ENCODE measurements around the gene OPHN1. TPM values are rescaled to one million over a fixed set of nuclear protein-coding genes. Genes with fewer than 3 reads are reported as not detected.

Gene OPHN1
- total RNA-seq, 1 donor from 2014 or later: 3.7 TPM

DNA sequence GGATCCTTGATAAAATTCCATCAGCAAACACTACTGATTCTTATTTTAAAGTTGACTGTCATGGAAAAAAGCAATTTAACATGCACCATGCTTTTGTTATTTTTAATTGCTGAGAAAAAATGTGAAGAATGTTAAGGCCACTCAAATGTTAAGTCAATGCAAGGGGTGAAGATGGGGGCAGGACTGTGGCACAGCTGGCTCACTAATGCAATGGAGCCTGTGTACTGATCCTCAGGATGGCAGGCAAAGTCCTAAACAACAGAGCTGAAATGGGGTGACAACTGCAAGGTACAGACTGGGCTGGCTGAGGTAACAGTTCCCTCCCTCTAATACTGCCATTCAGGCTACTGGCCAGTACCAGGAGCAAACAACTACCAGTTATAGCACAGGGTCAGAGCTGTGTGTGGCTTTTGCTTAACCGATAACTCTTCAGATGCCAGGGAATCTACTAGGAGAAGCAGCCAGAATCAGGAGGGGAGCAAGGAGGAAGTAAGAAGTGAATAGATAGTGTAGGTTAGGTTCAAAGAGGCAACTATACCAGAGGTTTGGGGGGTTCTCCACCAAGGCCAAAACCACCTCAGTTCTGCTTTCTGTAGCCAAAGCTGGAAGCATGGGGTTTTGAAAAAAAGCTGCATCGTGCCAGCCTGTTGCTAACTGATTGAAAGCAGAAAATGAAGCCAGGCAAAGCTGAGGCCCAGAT is 372.6 kb downstream of the OPHN1 start:
- no peak overlapping the region for H3K4me2 ChIP-seq (ENCODE audit: low read length)
- no peaks in the 10 kb centered on the region for H3K27me3 Mint-ChIP-seq (ENCODE audit: low read depth, unreplicated experiment)
- FAIRE-seq: peak; percentile 84

DNA sequence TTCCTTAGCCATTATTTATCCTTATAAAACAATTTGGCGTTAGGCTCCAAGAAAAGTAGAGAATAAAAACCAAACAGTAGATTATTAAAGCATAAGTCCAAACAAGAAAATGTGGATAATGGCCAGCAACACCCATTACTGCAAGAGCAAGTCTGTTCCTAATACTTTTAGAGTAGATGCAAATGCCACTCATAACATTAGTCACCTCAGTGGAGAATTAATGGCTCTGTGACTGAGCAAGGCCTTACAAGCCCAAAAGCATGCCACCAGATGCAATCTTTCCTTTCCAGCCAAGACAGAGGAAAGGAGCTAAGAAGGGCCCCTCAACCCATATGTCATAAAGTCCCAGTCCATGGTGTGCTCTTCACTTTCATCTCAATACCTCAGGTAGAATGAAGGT is 373.8 kb downstream of the OPHN1 start:
- Histone ChIP-seq H3K4me1 (ENCODE audit: insufficient read depth, low read length) (no peaks in the 10 kb centered on the region), H3K4me3 (ENCODE audit: insufficient read depth, low read depth, low read length) (no peak overlapping the region), H3K4me2 (ENCODE audit: low read length) (no peak overlapping the region), H3K9ac (ENCODE audit: low read length) (no peak overlapping the region), H4K20me1 (ENCODE audit: insufficient read depth, low read length) (no peaks in the 10 kb centered on the region), H3K27ac (ENCODE audit: low read depth, low read length) (no peak overlapping the region), H3K79me2 (ENCODE audit: insufficient read depth, low read length) (no peaks in the 10 kb centered on the region), H3K36me3 (ENCODE audit: insufficient read depth, low read length) (no peaks in the 10 kb centered on the region), H3K27me3 (ENCODE audit: insufficient read depth, low read length) (no peaks in the 10 kb centered on the region), H2AFZ (ENCODE audit: low read depth, low read length) (no peak overlapping the region), H3K9me3 (ENCODE audit: insufficient read depth, low read depth, low read length) (no peaks in the 10 kb centered on the region)
- H3K27ac Mint-ChIP-seq (ENCODE audit: unreplicated experiment): no peak overlapping the region
- TF ChIP-seq EZH2 (IDR thresholded peaks at IDR 0.05; ENCODE audit: insufficient read depth, low read length): no peak
- TF ChIP-seq, protein P1, sequence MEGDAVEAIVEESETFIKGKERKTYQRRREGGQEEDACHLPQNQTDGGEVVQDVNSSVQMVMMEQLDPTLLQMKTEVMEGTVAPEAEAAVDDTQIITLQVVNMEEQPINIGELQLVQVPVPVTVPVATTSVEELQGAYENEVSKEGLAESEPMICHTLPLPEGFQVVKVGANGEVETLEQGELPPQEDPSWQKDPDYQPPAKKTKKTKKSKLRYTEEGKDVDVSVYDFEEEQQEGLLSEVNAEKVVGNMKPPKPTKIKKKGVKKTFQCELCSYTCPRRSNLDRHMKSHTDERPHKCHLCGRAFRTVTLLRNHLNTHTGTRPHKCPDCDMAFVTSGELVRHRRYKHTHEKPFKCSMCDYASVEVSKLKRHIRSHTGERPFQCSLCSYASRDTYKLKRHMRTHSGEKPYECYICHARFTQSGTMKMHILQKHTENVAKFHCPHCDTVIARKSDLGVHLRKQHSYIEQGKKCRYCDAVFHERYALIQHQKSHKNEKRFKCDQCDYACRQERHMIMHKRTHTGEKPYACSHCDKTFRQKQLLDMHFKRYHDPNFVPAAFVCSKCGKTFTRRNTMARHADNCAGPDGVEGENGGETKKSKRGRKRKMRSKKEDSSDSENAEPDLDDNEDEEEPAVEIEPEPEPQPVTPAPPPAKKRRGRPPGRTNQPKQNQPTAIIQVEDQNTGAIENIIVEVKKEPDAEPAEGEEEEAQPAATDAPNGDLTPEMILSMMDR (IDR thresholded peaks at IDR 0.05; ENCODE audit: insufficient read depth, low read depth, low read length): no peak
- H3K27me3 Mint-ChIP-seq (ENCODE audit: low read depth, unreplicated experiment): no peaks in the 10 kb centered on the region
- H3K36me3 Mint-ChIP-seq (ENCODE audit: low read depth, unreplicated experiment): no peaks in the 10 kb centered on the region
- H3K4me1 Mint-ChIP-seq (ENCODE audit: low read depth, unreplicated experiment): peaks cover 2% of the 10 kb centered on the region
- DNase-seq (ENCODE audit: low read depth) (no peak), FAIRE-seq (no peak)
- H3K9me3 Mint-ChIP-seq (ENCODE audit: unreplicated experiment): no peaks in the 10 kb centered on the region
- no peak overlapping the region for H3K4me3 Mint-ChIP-seq (ENCODE audit: unreplicated experiment)

More for the DNA sequence above, 372.6 kb downstream of the OPHN1 start:
- no peaks in the 10 kb centered on the region for H3K27me3 ChIP-seq (ENCODE audit: insufficient read depth, low read length)
- Mint-ChIP-seq H3K4me1 (ENCODE audit: low read depth, unreplicated experiment) (peaks cover 2% of the 10 kb centered on the region), H3K36me3 (ENCODE audit: low read depth, unreplicated experiment) (no peaks in the 10 kb centered on the region), H3K9me3 (ENCODE audit: unreplicated experiment) (no peaks in the 10 kb centered on the region), H3K4me3 (ENCODE audit: unreplicated experiment) (no peak overlapping the region), H3K27ac (ENCODE audit: unreplicated experiment) (no peak overlapping the region)
- H4K20me1 ChIP-seq (ENCODE audit: insufficient read depth, low read length): no peaks in the 10 kb centered on the region
- no peak overlapping the region for H3K4me3 ChIP-seq (ENCODE audit: insufficient read depth, low read depth, low read length)
- no peak overlapping the region for H3K9ac ChIP-seq (ENCODE audit: low read length)
- TF ChIP-seq, protein P1 (IDR thresholded peaks at IDR 0.05; ENCODE audit: insufficient read depth, low read depth, low read length): no peak
- no peak for TF ChIP-seq EZH2 (IDR thresholded peaks at IDR 0.05; ENCODE audit: insufficient read depth, low read length)
- DNase-seq (ENCODE audit: low read depth): no peak
- no peaks in the 10 kb centered on the region for H3K9me3 ChIP-seq (ENCODE audit: insufficient read depth, low read depth, low read length)
- no peaks in the 10 kb centered on the region for H3K36me3 ChIP-seq (ENCODE audit: insufficient read depth, low read length)
- H3K27ac ChIP-seq (ENCODE audit: low read depth, low read length): no peak overlapping the region
- H3K4me1 ChIP-seq (ENCODE audit: insufficient read depth, low read length): no peaks in the 10 kb centered on the region
- no peak overlapping the region for H2AFZ ChIP-seq (ENCODE audit: low read depth, low read length)
- no peaks in the 10 kb centered on the region for H3K79me2 ChIP-seq (ENCODE audit: insufficient read depth, low read length)

DNA sequence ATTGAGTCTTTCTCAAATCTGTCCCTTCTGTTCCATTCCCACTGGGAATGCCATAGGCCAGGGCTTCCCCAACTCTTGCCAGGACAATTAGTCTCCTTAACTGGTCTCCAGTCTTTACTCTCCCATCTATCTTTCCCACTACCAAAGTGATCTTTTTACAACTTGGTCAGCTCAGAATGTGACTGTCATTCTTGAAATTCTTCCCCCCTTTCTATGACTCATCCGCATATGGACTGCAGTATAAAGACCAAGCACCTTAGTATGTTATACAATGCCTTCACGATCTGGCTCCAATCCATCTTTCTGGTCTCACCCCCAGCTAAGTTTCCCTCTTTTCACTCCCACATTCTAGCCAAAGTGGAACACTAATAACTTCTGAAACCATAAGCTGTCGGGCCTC is 383.8 kb downstream of the OPHN1 start:
- Mint-ChIP-seq H3K27me3 (ENCODE audit: low read depth, unreplicated experiment) (no peaks in the 10 kb centered on the region), H3K9me3 (ENCODE audit: unreplicated experiment) (no peaks in the 10 kb centered on the region), H3K27ac (ENCODE audit: unreplicated experiment) (no peak overlapping the region), H3K4me3 (ENCODE audit: unreplicated experiment) (no peak overlapping the region), H3K4me1 (ENCODE audit: low read depth, unreplicated experiment) (peaks cover 4% of the 10 kb centered on the region), H3K36me3 (ENCODE audit: low read depth, unreplicated experiment) (peaks cover 2% of the 10 kb centered on the region)
- no peak overlapping the region for H3K4me3 ChIP-seq (ENCODE audit: insufficient read depth, low read depth, low read length)
- H3K9ac ChIP-seq (ENCODE audit: low read length): no peak overlapping the region
- no peaks in the 10 kb centered on the region for H4K20me1 ChIP-seq (ENCODE audit: insufficient read depth, low read length)
- H2AFZ ChIP-seq (ENCODE audit: low read depth, low read length): no peak overlapping the region
- FAIRE-seq (peak; percentile 73), DNase-seq (ENCODE audit: low read depth) (no peak)
- H3K27ac ChIP-seq (ENCODE audit: low read depth, low read length): no peak overlapping the region
- no peaks in the 10 kb centered on the region for H3K36me3 ChIP-seq (ENCODE audit: insufficient read depth, low read length)
- no peak overlapping the region for H3K4me2 ChIP-seq (ENCODE audit: low read length)
- H3K27me3 ChIP-seq (ENCODE audit: insufficient read depth, low read length): no peaks in the 10 kb centered on the region
- H3K4me1 ChIP-seq (ENCODE audit: insufficient read depth, low read length): no peaks in the 10 kb centered on the region
- H3K9me3 ChIP-seq (ENCODE audit: insufficient read depth, low read depth, low read length): no peaks in the 10 kb centered on the region
- TF ChIP-seq, protein P1 (IDR thresholded peaks at IDR 0.05; ENCODE audit: insufficient read depth, low read depth, low read length): no peak
- no peak for TF ChIP-seq EZH2 (IDR thresholded peaks at IDR 0.05; ENCODE audit: insufficient read depth, low read length)
- H3K79me2 ChIP-seq (ENCODE audit: insufficient read depth, low read length): no peaks in the 10 kb centered on the region
